HK-2 (cell line): Measurements from ENCODE around the gene GABRG3.

Experiments used
- DNase-seq: peaks from one replicate; pipeline ENCODE4 v3.0.0-alpha.2; 2018; ENCODE audit not compliant: unreplicated experiment

GABRG3 gene

GRCh38 chr15:27574541-27575054, 603.6 kb downstream of the GABRG3 start:
- no peak for DNase-seq

GRCh38 chr15:27575521-27575920, 604.5 kb downstream of the GABRG3 start:
- DNase-seq, result no peak

- DNase-seq, result no peak
Observed at GRCh38 chr15:27576576-27576975, 605.6 kb downstream of the GABRG3 start.

DNA sequence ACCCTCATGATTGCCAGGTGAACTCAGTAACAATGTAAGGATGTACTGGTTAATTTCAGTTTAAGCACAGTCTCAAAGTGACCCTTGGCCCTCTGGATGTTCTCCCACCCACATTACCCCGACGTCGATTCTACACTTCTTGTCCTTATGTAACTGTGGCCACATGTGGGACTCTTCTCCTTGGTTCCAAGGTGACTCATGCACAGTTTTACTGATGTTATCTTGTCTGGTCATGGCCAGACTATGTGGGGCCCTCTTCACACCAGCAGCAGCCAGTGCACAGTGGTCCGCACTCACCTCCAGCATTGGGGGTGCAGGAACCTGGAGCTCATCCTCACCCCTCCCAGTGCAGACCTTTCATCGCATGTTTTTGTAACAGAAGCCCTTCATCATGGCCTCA, 608.8 kb downstream of the GABRG3 start:
- DNase-seq, result no peak

DNA sequence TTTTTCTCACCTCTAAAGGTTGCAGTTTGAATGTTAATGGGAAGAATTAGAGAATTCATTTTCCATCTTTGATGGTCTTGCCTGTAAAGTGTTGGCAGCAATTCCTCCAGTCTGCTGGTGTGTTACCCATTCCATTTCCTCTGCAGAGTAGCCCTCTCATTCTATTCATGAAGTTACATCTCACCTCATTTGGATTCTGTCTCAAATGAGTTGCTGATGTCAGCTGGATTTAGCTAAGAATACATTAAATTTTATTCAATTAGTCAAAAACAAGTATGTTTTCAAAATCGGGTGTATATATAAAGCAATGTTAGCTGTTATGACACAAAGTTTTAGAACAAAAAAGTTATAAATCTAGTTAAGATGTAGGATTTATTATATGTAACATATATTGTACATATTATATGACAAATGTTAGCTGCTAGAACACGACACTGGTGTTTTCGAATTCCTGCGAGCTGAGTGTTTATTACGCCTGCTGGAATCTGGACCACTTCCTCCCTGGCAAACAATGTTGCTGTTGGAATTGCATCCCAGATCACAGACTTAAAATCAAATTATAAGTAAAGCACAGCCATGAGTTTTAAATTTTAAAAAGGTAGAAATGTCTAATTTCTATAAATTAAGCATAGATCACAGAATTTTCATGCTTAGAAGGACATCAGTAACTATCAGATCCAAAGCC, 611.9 kb downstream of the GABRG3 start:
- no peak for DNase-seq

GRCh38 chr15:27583651-27584050, 612.7 kb downstream of the GABRG3 start:
- DNase-seq, result no peak

DNA sequence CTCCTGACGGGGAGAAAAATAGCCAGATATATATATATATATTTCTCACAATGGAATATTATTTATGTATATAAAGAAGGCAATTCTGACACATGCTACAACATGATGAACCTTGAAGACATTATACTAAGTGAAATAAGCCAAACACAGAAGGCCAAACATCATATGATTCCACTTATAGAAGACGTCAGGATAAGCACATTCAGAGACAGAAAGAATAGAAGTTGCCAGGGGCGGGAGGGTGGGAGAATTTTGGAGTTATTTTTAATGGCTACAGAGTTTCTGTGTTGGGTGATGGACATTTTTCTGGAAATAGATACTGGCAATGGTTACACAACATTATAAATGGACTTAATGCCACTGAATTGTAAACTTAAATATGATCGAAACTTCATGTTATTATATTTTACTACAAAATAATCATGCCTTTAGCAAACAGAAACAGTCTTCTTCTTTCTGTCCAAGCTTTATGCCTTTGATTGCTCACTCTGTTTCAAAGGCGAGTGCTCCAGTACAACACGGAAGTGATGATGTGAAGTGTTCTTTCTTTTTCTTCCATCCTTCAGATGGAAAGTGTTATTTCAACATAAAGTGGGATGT, 614.2 kb downstream of the GABRG3 start:
- no peak for DNase-seq

- DNase-seq, result no peak
Observed at GRCh38 chr15:27587810-27588209, 616.8 kb downstream of the GABRG3 start.

GRCh38 chr15:27589260-27589659, 618.3 kb downstream of the GABRG3 start:
- DNase-seq, result no peak

DNA sequence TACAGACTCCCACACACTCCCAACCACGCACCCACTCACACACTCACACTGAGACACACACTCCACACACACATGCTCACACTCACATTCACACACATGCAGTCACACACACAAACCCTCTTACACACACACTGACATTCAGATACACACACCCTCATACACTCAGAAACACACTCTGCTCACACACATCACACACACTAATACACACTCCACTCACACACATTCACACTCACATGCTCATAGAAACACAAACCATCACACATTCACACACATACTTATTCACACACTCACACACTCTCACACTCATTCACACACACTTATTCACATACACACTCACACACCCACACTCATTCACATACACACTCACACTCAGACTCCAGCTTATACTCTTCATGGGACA, 618.8 kb downstream of the GABRG3 start:
- DNase-seq, result no peak
